NCI-H1105 treated with DMSO at 0.1 percent for 48 hours (cell line): ENCODE measurements around the gene GMCL2.
A peak's percentile ranks its signal among the peaks of the same experiment; 100 is the strongest.
"Not testable (repeated sequence)": the region's sequence is repeated elsewhere in the genome, so short reads cannot be mapped to it uniquely, and the experiment has no call there.

Experiments
- DNase-seq: peaks from one replicate; lab custom pipeline; 2025; lab: John Stamatoyannopoulos, UW

The GMCL2 gene

GRCh38 chr5:178187014-178187413 is at the start of gene GMCL2:
GMCL2 (minus strand) TSS chr5:178187371; CDS start chr5:178187299, 72 bp downstream.
- no peak for DNase-seq

GRCh38 chr5:178236679-178237078 is 49.5 kb upstream of the GMCL2 start:
- DNase-seq: no peak

GRCh38 chr5:178236126-178236525 is 49.0 kb upstream of the GMCL2 start:
- no peak for DNase-seq

- DNase-seq: no peak
These were observed 48.4 kb upstream of the GMCL2 start for GRCh38 chr5:178235588-178235974.

GRCh38 chr5:178234750-178235587 is 47.8 kb upstream of the GMCL2 start:
- DNase-seq: peak; percentile 24

- no peak for DNase-seq
These were observed 47.1 kb upstream of the GMCL2 start for GRCh38 chr5:178234121-178234749.

- no peak for DNase-seq
These were observed 45.8 kb upstream of the GMCL2 start for GRCh38 chr5:178232920-178233429.

- peak; percentile 30 for DNase-seq
These were observed 45.2 kb upstream of the GMCL2 start, which contains the start of gene PHYKPL for GRCh38 chr5:178232124-178232919. PHYKPL (minus strand) TSS chr5:178232802; CDS start chr5:178232550, 252 bp downstream.

- DNase-seq: no peak
These were observed 44.5 kb upstream of the GMCL2 start for GRCh38 chr5:178231539-178232123.

- no peak for DNase-seq
These were observed 43.8 kb upstream of the GMCL2 start for GRCh38 chr5:178230879-178231538.

- DNase-seq: no peak
These were observed 42.7 kb upstream of the GMCL2 start for GRCh38 chr5:178229861-178230260.

- not testable (repeated sequence) for DNase-seq
These were observed 41.9 kb upstream of the GMCL2 start for GRCh38 chr5:178229111-178229510.

- no peak for DNase-seq
These were observed 41.4 kb upstream of the GMCL2 start for GRCh38 chr5:178228609-178229008.

- DNase-seq: no peak
These were observed 40.8 kb upstream of the GMCL2 start for GRCh38 chr5:178227929-178228328.

GRCh38 chr5:178227138-178227659 is 40.0 kb upstream of the GMCL2 start:
- no peak for DNase-seq

- no peak for DNase-seq
These were observed 38.0 kb upstream of the GMCL2 start for GRCh38 chr5:178225174-178225573.

GRCh38 chr5:178224403-178224802 is 37.2 kb upstream of the GMCL2 start:
- DNase-seq: no peak

GRCh38 chr5:178223828-178224335 is 36.7 kb upstream of the GMCL2 start:
- DNase-seq: no peak

- DNase-seq: no peak
These were observed 36.1 kb upstream of the GMCL2 start for GRCh38 chr5:178223196-178223773.

GRCh38 chr5:178222292-178222691 is 35.1 kb upstream of the GMCL2 start:
- DNase-seq: no peak

- no peak for DNase-seq
These were observed 34.7 kb upstream of the GMCL2 start for GRCh38 chr5:178221853-178222252.
